Measurements from ENCODE around the gene LBX1. TPM values are rescaled to one million over a fixed set of nuclear protein-coding genes. Genes with fewer than 3 reads are reported as not detected.

LBX1 gene
- total RNA-seq, 1 experiment from 2014 or later, result not detected

DNA sequence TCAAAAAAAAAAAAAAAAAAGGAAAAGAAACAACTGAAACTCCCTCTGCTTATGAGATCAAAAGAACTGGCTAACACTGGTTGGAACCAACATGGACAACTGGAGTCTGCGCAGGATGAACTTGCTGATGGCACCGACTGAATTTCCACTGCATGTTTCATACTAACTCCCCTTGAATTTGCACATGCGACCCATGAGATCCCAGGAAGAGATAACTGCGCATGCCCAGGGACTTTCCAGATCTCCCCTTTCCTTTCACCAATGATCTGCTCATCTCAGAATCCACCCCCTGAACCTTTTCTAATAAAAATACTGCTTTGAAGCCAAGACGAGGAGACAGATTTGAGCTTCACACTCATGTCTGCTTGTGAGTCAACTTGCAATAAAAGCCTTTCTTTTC lies 20.7 kb downstream of the LBX1 start:
- ATAC-seq, result no peak
- intact Hi-C loops (cut with micrococcal nuclease), result no loop called here
- Histone ChIP-seq H3K9me3 (ENCODE audit: control insufficient read depth in 1 of 2, insufficient read depth in 1 of 2, low read depth in 1 of 2, low read length in 2 of 2) (no peaks in the 10 kb centered on the region), H4K20me1 (ENCODE audit: insufficient read depth) (no peaks in the 10 kb centered on the region), H3K27me3 (ENCODE audit: insufficient read depth, low read length) (0 out of 2 replicates have a peak, but pooled peaks cover 3% of the 10 kb centered on the region), H3K4me1 (ENCODE audit: control insufficient read depth in 1 of 2, insufficient read depth in 2 of 2, low read length in 2 of 2) (peaks cover 2 to 4% of the 10 kb centered on the region in 2 experiments; a peak in 2 of 4 replicates), H2AFZ (ENCODE audit: low read depth, low read length, poor library complexity, severe bottlenecking) (no peak overlapping the region), H3K9ac (ENCODE audit: low read length) (no peak overlapping the region), H3K27ac (ENCODE audit: low read depth, low read length) (no peak overlapping the region), H3K4me2 (ENCODE audit: low read length) (no peak overlapping the region), H3K4me3 (replicated peaks in 1 of 2; ENCODE audit: low read depth in 1 of 2, low read length in 2 of 2) (no peak overlapping the region), H3K36me3 (ENCODE audit: control insufficient read depth in 1 of 2, insufficient read depth in 2 of 2, low read length in 2 of 2) (no peaks in the 10 kb centered on the region), H3K9me2 (ENCODE audit: insufficient read depth) (no peaks in the 10 kb centered on the region), H3K79me2 (ENCODE audit: insufficient read depth, low read length) (no peaks in the 10 kb centered on the region)
- ChIA-PET POLR2A (no interaction called here), RAD21 (ENCODE audit: low non-redundant PET in 1 of 2, low total read pairs in 2 of 2, uncharacterized antibody in 2 of 2, unreplicated experiment in 2 of 2) (no interaction called here), CTCF (no interaction called here)
- DNase-seq (ENCODE audit: low read depth, low spot score), result no peak
- BruUV-seq (replicated peaks), result no TSS peak
- TF ChIP-seq, protein P1, sequence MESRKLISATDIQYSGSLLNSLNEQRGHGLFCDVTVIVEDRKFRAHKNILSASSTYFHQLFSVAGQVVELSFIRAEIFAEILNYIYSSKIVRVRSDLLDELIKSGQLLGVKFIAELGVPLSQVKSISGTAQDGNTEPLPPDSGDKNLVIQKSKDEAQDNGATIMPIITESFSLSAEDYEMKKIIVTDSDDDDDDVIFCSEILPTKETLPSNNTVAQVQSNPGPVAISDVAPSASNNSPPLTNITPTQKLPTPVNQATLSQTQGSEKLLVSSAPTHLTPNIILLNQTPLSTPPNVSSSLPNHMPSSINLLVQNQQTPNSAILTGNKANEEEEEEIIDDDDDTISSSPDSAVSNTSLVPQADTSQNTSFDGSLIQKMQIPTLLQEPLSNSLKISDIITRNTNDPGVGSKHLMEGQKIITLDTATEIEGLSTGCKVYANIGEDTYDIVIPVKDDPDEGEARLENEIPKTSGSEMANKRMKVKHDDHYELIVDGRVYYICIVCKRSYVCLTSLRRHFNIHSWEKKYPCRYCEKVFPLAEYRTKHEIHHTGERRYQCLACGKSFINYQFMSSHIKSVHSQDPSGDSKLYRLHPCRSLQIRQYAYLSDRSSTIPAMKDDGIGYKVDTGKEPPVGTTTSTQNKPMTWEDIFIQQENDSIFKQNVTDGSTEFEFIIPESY (IDR thresholded peaks at IDR 0.05; ENCODE audit: extremely low read depth, insufficient replicate concordance, low read length), result no peak
- TF ChIP-seq ZNF274 (IDR thresholded peaks at IDR 0.05; ENCODE audit: low read depth, low read length) (no peak), RAD21 (IDR thresholded peaks at IDR 0.05; ENCODE audit: low read depth) (no peak), ELF1 (IDR thresholded peaks at IDR 0.05; ENCODE audit: borderline replicate concordance, low read depth) (no peak), TCF7L2 (IDR thresholded peaks at IDR 0.05; ENCODE audit: borderline replicate concordance, extremely low read depth, insufficient read depth, insufficient read length) (no peak), EGR1 (IDR thresholded peaks at IDR 0.05; ENCODE audit: low read depth) (no peak), CEBPB (IDR thresholded peaks at IDR 0.05; ENCODE audit: low read depth) (no peak), JUND (IDR thresholded peaks at IDR 0.05) (no peak), EZH2 (IDR thresholded peaks at IDR 0.05) (no peak), FOSL1 (IDR thresholded peaks at IDR 0.05; ENCODE audit: low read depth) (no peak), ZFX (IDR thresholded peaks at IDR 0.05) (no peak), EZH2phosphoT487 (IDR thresholded peaks at IDR 0.05; ENCODE audit: borderline replicate concordance) (no peak), SIN3A (IDR thresholded peaks at IDR 0.05; ENCODE audit: low read depth) (no peak)
- TF ChIP-seq, protein P2, sequence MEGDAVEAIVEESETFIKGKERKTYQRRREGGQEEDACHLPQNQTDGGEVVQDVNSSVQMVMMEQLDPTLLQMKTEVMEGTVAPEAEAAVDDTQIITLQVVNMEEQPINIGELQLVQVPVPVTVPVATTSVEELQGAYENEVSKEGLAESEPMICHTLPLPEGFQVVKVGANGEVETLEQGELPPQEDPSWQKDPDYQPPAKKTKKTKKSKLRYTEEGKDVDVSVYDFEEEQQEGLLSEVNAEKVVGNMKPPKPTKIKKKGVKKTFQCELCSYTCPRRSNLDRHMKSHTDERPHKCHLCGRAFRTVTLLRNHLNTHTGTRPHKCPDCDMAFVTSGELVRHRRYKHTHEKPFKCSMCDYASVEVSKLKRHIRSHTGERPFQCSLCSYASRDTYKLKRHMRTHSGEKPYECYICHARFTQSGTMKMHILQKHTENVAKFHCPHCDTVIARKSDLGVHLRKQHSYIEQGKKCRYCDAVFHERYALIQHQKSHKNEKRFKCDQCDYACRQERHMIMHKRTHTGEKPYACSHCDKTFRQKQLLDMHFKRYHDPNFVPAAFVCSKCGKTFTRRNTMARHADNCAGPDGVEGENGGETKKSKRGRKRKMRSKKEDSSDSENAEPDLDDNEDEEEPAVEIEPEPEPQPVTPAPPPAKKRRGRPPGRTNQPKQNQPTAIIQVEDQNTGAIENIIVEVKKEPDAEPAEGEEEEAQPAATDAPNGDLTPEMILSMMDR (IDR thresholded peaks at IDR 0.05 in 2 of 3, conservative IDR thresholded peaks at IDR 0.05 in 1 of 3; ENCODE audit: borderline replicate concordance in 1 of 3, insufficient read depth in 1 of 3, low read depth in 2 of 3, low read length in 2 of 3), result no peak
- TF ChIP-seq, protein P3, sequence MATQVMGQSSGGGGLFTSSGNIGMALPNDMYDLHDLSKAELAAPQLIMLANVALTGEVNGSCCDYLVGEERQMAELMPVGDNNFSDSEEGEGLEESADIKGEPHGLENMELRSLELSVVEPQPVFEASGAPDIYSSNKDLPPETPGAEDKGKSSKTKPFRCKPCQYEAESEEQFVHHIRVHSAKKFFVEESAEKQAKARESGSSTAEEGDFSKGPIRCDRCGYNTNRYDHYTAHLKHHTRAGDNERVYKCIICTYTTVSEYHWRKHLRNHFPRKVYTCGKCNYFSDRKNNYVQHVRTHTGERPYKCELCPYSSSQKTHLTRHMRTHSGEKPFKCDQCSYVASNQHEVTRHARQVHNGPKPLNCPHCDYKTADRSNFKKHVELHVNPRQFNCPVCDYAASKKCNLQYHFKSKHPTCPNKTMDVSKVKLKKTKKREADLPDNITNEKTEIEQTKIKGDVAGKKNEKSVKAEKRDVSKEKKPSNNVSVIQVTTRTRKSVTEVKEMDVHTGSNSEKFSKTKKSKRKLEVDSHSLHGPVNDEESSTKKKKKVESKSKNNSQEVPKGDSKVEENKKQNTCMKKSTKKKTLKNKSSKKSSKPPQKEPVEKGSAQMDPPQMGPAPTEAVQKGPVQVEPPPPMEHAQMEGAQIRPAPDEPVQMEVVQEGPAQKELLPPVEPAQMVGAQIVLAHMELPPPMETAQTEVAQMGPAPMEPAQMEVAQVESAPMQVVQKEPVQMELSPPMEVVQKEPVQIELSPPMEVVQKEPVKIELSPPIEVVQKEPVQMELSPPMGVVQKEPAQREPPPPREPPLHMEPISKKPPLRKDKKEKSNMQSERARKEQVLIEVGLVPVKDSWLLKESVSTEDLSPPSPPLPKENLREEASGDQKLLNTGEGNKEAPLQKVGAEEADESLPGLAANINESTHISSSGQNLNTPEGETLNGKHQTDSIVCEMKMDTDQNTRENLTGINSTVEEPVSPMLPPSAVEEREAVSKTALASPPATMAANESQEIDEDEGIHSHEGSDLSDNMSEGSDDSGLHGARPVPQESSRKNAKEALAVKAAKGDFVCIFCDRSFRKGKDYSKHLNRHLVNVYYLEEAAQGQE (IDR thresholded peaks at IDR 0.05; ENCODE audit: low read depth), result no peak
